Measurements from ENCODE around the gene ERMP1. TPM values are rescaled to one million over a fixed set of nuclear protein-coding genes. Genes with fewer than 3 reads are reported as not detected.

Gene ERMP1
- polyA plus RNA-seq, 1 experiment = 6.1 TPM

- TF ChIP-seq CTCF (IDR thresholded peaks at IDR 0.05; ENCODE audit: low read depth, low read length) = no peak
- no peak overlapping the region for H3K4me3 ChIP-seq (ENCODE audit: low read depth, low read length)
- no peaks in the 10 kb centered on the region for H3K9me3 ChIP-seq (ENCODE audit: control insufficient read depth, insufficient read depth, low read length)
- H3K27ac ChIP-seq (ENCODE audit: low read depth, low read length) = no peak overlapping the region
- CTCF ChIA-PET = no interaction called here
- DNase-seq (ENCODE audit: low read depth, low spot score) = no peak
- no peaks in the 10 kb centered on the region for H3K27me3 ChIP-seq (ENCODE audit: control insufficient read depth, insufficient read depth, low read length)
- POLR2A ChIA-PET = no interaction called here
These were observed 96.2 kb downstream of the ERMP1 start for GRCh38 chr9:5736563-5737346.

GRCh38 chr9:5735072-5735471 lies 97.8 kb downstream of the ERMP1 start:
- Histone ChIP-seq H3K27me3 (ENCODE audit: control insufficient read depth, insufficient read depth, low read length) (no peaks in the 10 kb centered on the region), H3K9me3 (ENCODE audit: control insufficient read depth, insufficient read depth, low read length) (no peaks in the 10 kb centered on the region), H3K4me3 (ENCODE audit: low read depth, low read length) (no peak overlapping the region), H3K27ac (ENCODE audit: low read depth, low read length) (no peak overlapping the region)
- no peak for DNase-seq (ENCODE audit: low read depth, low spot score)
- CTCF ChIA-PET = no interaction called here
- POLR2A ChIA-PET = no interaction called here
- no peak for TF ChIP-seq CTCF (IDR thresholded peaks at IDR 0.05; ENCODE audit: low read depth, low read length)

Other genes starting within 250 kb of the ERMP1 start
- gene RIC1, start 204.0 kb downstream of the ERMP1 start, polyA plus RNA-seq (2011; rRNA removed) = 60.6 and 65.4 TPM in 2 replicates
- not detected in 2 replicates for gene MLANA, start 57.8 kb upstream of the ERMP1 start, polyA plus RNA-seq (2011; rRNA removed)
- gene RANBP6, start 182.5 kb upstream of the ERMP1 start, polyA plus RNA-seq (2011; rRNA removed) = 13.3 and 18.9 TPM in 2 replicates